ENCODE results near the gene OR5W2.
"Not testable (repeated sequence)": the region's sequence is repeated elsewhere in the genome, so short reads cannot be mapped to it uniquely, and the experiment has no call there.

Gene OR5W2

GRCh38 chr11:55914482-55914881, at the start of gene OR5W2:
Gene OR5W2 (minus strand): TSS chr11:55914582. CDS start chr11:55914582, 0 bp downstream.
- DNase-seq = no peak

- no peak for DNase-seq
Observed at GRCh38 chr11:55956521-55956920, 42.1 kb upstream of the OR5W2 start.

DNA sequence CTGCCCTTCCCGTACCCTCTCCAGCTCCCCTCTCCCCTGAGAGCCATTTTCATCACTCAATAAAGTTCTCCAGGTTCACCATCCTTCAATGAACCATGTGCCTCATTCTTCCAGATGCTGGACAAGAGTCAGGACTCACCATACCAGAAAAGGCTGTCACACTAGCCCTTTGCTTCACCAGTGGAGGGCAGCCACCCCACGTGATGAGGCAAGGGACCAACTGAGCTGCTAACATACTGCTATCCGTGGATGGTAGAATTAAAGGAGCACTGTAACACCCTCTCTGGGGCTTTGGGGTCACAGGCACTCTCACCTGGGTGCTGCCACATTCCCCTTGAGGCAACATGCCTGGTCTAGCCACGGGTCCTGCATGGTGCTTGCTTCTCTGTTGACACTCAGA, 34.9 kb upstream of the OR5W2 start:
- no peak for DNase-seq

DNA sequence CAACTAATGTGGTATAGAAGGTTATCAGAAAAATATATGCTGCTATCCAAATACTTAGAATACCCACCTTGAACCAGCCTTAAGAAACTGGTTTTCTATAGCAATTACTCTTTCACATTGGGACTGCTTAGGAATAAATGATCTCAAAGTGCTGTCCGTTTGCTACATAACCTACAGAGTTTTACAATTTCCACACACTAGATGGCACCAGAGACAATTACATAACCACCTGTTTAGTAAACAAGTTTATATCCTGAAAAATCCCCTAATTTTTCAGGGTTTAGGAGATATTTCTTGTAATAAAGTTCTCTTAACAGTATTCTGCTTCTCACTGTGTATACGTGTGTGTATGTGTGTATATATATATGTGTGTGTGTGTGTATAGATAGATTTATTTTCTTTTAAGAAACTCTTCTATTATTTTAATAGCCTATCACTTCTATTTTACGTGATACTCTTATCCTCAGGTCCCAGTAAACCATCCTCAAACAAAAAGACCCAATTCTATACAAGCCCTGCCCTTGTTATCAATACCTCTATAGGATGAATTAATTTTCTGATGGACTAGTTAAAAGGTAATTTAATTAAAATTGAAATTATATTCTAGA, 28.5 kb upstream of the OR5W2 start:
- no peak for DNase-seq

DNA sequence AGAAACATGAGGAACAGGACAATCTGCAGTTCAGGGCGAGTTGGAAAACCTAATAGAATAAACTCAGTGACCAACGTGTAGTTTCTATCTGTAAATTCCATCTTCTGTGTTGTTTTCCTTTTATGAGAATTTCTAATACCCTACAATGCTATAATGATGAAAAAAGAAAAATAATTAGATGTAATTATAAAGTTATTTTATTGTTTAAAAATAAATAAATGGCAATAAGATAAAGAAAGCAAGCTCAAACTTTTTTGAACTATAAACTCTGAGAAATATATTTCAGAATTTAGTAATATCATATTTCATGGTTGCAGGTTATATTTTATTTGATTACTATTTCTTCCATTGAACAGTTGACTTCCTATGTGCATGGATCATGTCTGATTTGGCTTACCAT, 21.9 kb upstream of the OR5W2 start, which contains the start of gene OR5I1:
Gene OR5I1 (minus strand): TSS at position 101 of the 400 bp plus-strand sequence. CDS start 0 bp downstream, at position 101.
- no peak for DNase-seq

- DNase-seq = no peak
Observed at GRCh38 chr11:55920537-55920936, 6.2 kb upstream of the OR5W2 start.

- DNase-seq = no peak
Observed at GRCh38 chr11:55902308-55902707, 12.1 kb downstream of the OR5W2 start.

DNA sequence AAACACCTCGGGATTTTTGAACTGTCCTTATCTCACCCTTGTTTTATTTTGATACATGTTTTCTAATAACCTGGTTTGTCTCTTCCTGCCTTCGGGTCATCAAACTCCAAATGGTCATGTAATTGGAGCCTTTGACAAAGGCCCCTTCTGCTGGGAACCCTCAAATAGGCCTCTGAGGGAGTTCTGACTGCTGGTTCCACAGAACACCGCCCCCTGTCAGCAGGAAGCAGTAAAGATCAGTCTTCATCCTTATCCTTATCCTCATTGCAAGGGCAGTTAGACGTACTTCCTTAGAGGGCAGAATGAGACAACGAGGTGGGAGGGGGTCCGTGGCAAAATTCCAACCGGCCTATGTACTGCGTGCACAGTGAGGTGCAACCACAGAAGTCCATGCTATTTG, 19.2 kb downstream of the OR5W2 start:
- no peak for DNase-seq

- not testable (repeated sequence) for DNase-seq
Observed at GRCh38 chr11:55885481-55885880, 28.9 kb downstream of the OR5W2 start.

DNA sequence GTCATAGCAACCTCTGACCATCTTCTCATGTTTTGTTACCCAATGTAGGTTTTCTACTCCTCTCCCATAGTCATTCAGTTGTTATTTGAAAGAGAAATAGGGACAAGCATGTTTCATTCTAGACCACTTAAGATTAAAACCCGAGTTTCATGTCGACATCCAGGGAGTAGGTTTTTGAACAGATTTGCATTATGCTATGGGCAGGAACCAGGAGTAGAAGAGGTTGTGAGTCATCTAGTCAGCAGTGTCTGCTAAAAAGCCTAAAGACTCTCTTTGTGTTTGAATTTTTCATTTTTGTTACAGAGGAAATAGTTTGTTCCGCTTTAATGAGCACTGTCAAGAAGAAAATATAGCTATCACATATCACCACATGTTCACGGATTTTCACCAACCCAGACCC, 29.4 kb downstream of the OR5W2 start:
- DNase-seq = not testable (repeated sequence)

GRCh38 chr11:55882997-55883396, 31.4 kb downstream of the OR5W2 start, which contains the start of gene TRIM51:
Gene TRIM51 (plus strand): TSS chr11:55883297. CDS start chr11:55885429, 2,132 bp downstream.
- not testable (repeated sequence) for DNase-seq

DNA sequence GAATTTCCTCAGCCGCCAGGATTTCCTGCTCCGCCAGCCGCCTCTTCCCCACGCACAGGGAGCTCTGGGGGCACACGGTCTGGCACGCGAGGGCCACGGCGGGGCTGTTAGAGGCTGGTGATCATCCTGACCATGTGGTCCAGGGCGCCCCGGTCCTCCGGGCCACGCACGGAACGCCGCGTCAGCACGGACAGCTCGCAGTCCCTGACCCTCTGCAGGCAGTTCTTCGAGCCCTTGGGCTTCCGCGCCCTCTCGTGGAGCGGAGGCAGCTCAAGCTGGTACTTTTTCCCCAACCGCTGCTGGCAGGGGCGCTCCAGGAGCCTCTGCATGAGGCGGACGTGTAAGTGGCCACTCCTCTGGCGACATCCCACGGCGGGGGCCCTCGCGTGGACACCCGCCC, 41.2 kb downstream of the OR5W2 start:
- DNase-seq = not testable (repeated sequence)

DNA sequence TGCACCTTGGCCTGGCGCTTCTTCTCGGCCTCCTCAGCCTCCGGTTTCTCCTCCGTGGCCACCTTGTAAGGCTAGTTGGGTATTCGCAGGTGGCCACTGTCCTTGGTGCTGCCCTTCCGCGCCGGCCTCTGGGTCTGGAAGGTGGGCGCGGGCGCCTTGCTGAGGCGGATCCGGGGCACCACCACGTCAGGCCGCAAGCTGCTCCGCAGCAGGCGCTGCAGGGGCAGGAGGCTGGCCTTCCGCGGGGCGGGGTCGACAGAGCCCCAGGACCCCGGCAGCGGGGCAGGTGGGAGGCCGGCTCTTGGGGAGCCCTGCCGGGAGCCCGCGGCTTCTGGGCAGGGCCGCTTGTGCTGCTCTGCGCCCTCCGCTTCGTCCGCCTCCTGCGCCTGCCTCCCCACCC, 41.7 kb downstream of the OR5W2 start:
- DNase-seq = not testable (repeated sequence)

GRCh38 chr11:55867354-55867753, 47.0 kb downstream of the OR5W2 start:
- not testable (repeated sequence) for DNase-seq

Data from right hindlimb (tissue), 1 donor.